B cell (primary cell): ENCODE data around the gene RBM28. TPM values are rescaled to one million over a fixed set of nuclear protein-coding genes. Genes with fewer than 3 reads are reported as not detected.

Experiments
- ATAC-seq: fragments of 200-7000 bp; cut with Tn5 transposase; one replicate; pipeline ENCODE4 v1.10.0; 2021; ENCODE audit warnings: low read depth, mild to moderate bottlenecking, moderate number of reproducible peaks, moderate library complexity
- CTCF ChIA-PET: fragments of 350-600 bp; sonication (Branson Sonifier 250); formaldehyde crosslinking; loops from one replicate; lab custom pipeline; 2021; ENCODE audit warnings: antibody characterized with exemption, inconsistent platforms; lab: Charles Lee
- POLR2A ChIA-PET: fragments of 350-600 bp; sonication (Branson Sonifier 250); formaldehyde crosslinking; loops from one replicate; lab custom pipeline; 2021; ENCODE audit warnings: antibody characterized with exemption; lab: Charles Lee
- DNase-seq: peaks from one replicate; pipeline ENCODE4 v3.0.0; 2013
- H2AFZ ChIP-seq: 2 replicates; pipeline ENCODE4 v1.6.1; 2012; ENCODE audit warnings: mild to moderate bottlenecking, low read depth, low read length; ENCODE audit not compliant: insufficient read depth, poor library complexity, severe bottlenecking
- H3K27ac ChIP-seq, 2 donors: 1 replicate in 1 of 2; 2 replicates in 1 of 2; pipeline ENCODE4 v1.5.1; 2012 to 2013; ENCODE audit warnings: low read length in 2 of 2, mild to moderate bottlenecking in 2 of 2, moderate library complexity in 1 of 2
- H3K27me3 ChIP-seq, 4 experiments: fragments of 200-600 bp in 1 of 4; sonication (generic) in 1 of 4; replicated peaks in 1 of 4; 1 replicate in 2 of 4; 2 replicates in 2 of 4; pipeline versions ENCODE4 v1.6.1 to v1.7.0; 2013 to 2016; ENCODE audit warnings: low read length in 3 of 4, mild to moderate bottlenecking in 2 of 4, mixed read lengths in 1 of 4, moderate library complexity in 1 of 4; ENCODE audit not compliant: insufficient read depth in 4 of 4, control insufficient read depth in 3 of 4; ENCODE audit errors: control extremely low read depth in 1 of 4
- H3K36me3 ChIP-seq, 2 experiments: replicated peaks in 1 of 2; 1 replicate in 1 of 2; 2 replicates in 1 of 2; pipeline versions ENCODE4 v1.6.1 to v1.7.1; 2013; ENCODE audit warnings: low read length in 1 of 2; ENCODE audit not compliant: insufficient read depth in 2 of 2, control insufficient read depth in 1 of 2; ENCODE audit errors: control extremely low read depth in 1 of 2, extremely low read depth in 1 of 2
- H3K4me1 ChIP-seq, 2 donors: fragments of 200-600 bp in 1 of 2; sonication (generic) in 1 of 2; 1 replicate in 1 of 2; 2 replicates in 1 of 2; pipeline versions ENCODE4 v1.5.1 to v1.6.1; 2013 to 2017; ENCODE audit warnings: low read length in 2 of 2; ENCODE audit not compliant: control insufficient read depth in 2 of 2, insufficient read depth in 2 of 2
- H3K4me2 ChIP-seq: replicated peaks from 2 replicates; pipeline ENCODE3; 2012; ENCODE audit warnings: mild to moderate bottlenecking, low read depth, low read length; ENCODE audit not compliant: poor library complexity, severe bottlenecking
- H3K4me3 ChIP-seq, 5 experiments: fragments of 200-600 bp in 1 of 5; sonication (generic) in 1 of 5; 1 replicate in 3 of 5; 2 replicates in 2 of 5; pipeline versions ENCODE4 v1.5.1 to v1.7.0; 2011 to 2016; ENCODE audit warnings: low read length in 4 of 5, mild to moderate bottlenecking in 4 of 5, low read depth in 2 of 5, control low read depth in 1 of 5, moderate library complexity in 1 of 5; ENCODE audit not compliant: insufficient read depth in 1 of 5; ENCODE audit errors: control extremely low read depth in 1 of 5, extremely low read depth in 1 of 5
- H3K79me2 ChIP-seq: fragments of 200-600 bp; sonication (generic); one replicate; pipeline ENCODE4 v1.6.0; 2016; ENCODE audit warnings: low read length; ENCODE audit not compliant: control insufficient read depth, insufficient read depth
- H3K9ac ChIP-seq: fragments of 200-600 bp; sonication (generic); 2 replicates; pipeline ENCODE4 v1.6.1; 2017; ENCODE audit warnings: mild to moderate bottlenecking, low read length, moderate library complexity
- H3K9me3 ChIP-seq, 3 donors: one replicate each; pipeline versions ENCODE4 v1.6.1 to v1.7.1; 2013; ENCODE audit warnings: low read length in 2 of 3; ENCODE audit not compliant: control insufficient read depth in 2 of 3, insufficient read depth in 1 of 3; ENCODE audit errors: control extremely low read depth in 1 of 3
- H4K20me1 ChIP-seq: 2 replicates; pipeline ENCODE4 v1.6.0; 2012; ENCODE audit warnings: mild to moderate bottlenecking, low read length; ENCODE audit not compliant: insufficient read depth, control insufficient read depth, poor library complexity, severe bottlenecking
- H3K27ac Mint-ChIP-seq: one replicate; pipeline ENCODE4 v1.8.0; 2021; ENCODE audit warnings: mixed read lengths
- H3K27me3 Mint-ChIP-seq: one replicate; pipeline ENCODE4 v1.8.0; 2021; ENCODE audit warnings: mixed read lengths
- H3K4me1 Mint-ChIP-seq: one replicate; pipeline ENCODE4 v1.8.0; 2021; ENCODE audit warnings: mixed read lengths
- H3K4me3 Mint-ChIP-seq: one replicate; pipeline ENCODE4 v1.8.0; 2021; ENCODE audit warnings: mixed read lengths
- H3K9me3 Mint-ChIP-seq: one replicate; pipeline ENCODE4 v1.8.0; 2022; ENCODE audit warnings: mixed read lengths; ENCODE audit not compliant: insufficient read depth
- CTCF ChIP-seq: fragments of 200-600 bp; IDR thresholded peaks from one replicate; pipeline ENCODE4 v1.8.0; 2022; ENCODE audit warnings: antibody characterized with exemption, mild to moderate bottlenecking
- EZH2 ChIP-seq: IDR thresholded peaks from 2 replicates; pipeline ENCODE4 v1.6.1; 2012; ENCODE audit warnings: borderline replicate concordance, low read depth, mild to moderate bottlenecking, moderate library complexity, low read length; ENCODE audit not compliant: insufficient read depth, poor library complexity, severe bottlenecking
- WGBS: methylation state at CpG from one replicate; pipeline ENCODE4 v1.1.5; 2013; ENCODE audit warnings: missing lambda C conversion rate; ENCODE audit not compliant: insufficient coverage; 5-methylcytosine and 5-hydroxymethylcytosine counted together
- intact Hi-C: fragments of 100-400 bp; cut with micrococcal nuclease; formaldehyde crosslinking; loops from one replicate; pipeline ENCODE4 v1.10.0; 2022
- polyA plus RNA-seq: library from polyadenylated mRNA; depleted of rRNA; stranded (reverse); fragments of >200 nt; gene quantifications from 2 replicates; pipeline ENCODE4 v1.2.3, GENCODE V29; 2012
- total RNA-seq, 2 donors: library from RNA; stranded (reverse); fragments of 120-200 nt in 1 of 2; gene quantifications; 1 replicate in 1 of 2; 2 replicates in 1 of 2; pipeline versions ENCODE4 v1.2.3 to v1.2.4, GENCODE V29; 2013 to 2022

RBM28 gene
- total and polyA plus RNA-seq, 2 donors (not counting 1 experiment from before 2014, with no cell fraction given) = 10.7 to 46.2 TPM

- H2AFZ ChIP-seq = no peak overlapping the region
- H3K36me3 ChIP-seq = no peaks in the 10 kb centered on the region
- TF ChIP-seq CTCF (no peak), EZH2 (no peak)
- ChIA-PET POLR2A (no interaction called here), CTCF (no interaction called here)
- no peak overlapping the region for H3K27ac ChIP-seq
- H3K27me3 ChIP-seq = peaks cover 0 to 7% (median 0%) of the 10 kb centered on the region in 4 experiments
- no peaks in the 10 kb centered on the region for H4K20me1 ChIP-seq
- ATAC-seq (no peak), DNase-seq (no peak)
- Mint-ChIP-seq H3K27me3 (peaks cover 19% of the 10 kb centered on the region), H3K4me3 (no peak overlapping the region), H3K9me3 (no peaks in the 10 kb centered on the region), H3K4me1 (no peaks in the 10 kb centered on the region), H3K27ac (no peak overlapping the region)
- no peaks in the 10 kb centered on the region for H3K9me3 ChIP-seq
- WGBS = 84% methylated on average over 6 of the region's 11 CpGs
- H3K4me2 ChIP-seq = no peak overlapping the region
- no peaks in the 10 kb centered on the region for H3K4me1 ChIP-seq
- H3K79me2 ChIP-seq = no peaks in the 10 kb centered on the region
- intact Hi-C loops = no loop called here
- H3K9ac ChIP-seq = no peak overlapping the region
- no peak overlapping the region for H3K4me3 ChIP-seq
These were observed 84.3 kb downstream of the RBM28 start for GRCh38 chr7:128259131-128260061.

GRCh38 chr7:128257458-128257857 is 86.2 kb downstream of the RBM28 start:
- DNase-seq (no peak), ATAC-seq (no peak)
- H3K4me3 Mint-ChIP-seq = no peak overlapping the region
- no peak for TF ChIP-seq EZH2
- no peak overlapping the region for H3K4me2 ChIP-seq
- H3K27me3 Mint-ChIP-seq = peaks cover 18% of the 10 kb centered on the region
- H2AFZ ChIP-seq = no peak overlapping the region
- WGBS = 87% methylated on average over 3 of the region's 14 CpGs
- H3K27me3 ChIP-seq = peaks cover 0 to 4% (median 0%) of the 10 kb centered on the region in 4 experiments
- H3K4me1 ChIP-seq = no peaks in the 10 kb centered on the region
- H3K9ac ChIP-seq = no peak overlapping the region
- H3K27ac ChIP-seq = no peak overlapping the region
- H3K9me3 ChIP-seq = no peaks in the 10 kb centered on the region
- no peak overlapping the region for H3K4me3 ChIP-seq
- CTCF ChIA-PET = no interaction called here
- no peaks in the 10 kb centered on the region for H3K4me1 Mint-ChIP-seq
- H4K20me1 ChIP-seq = no peaks in the 10 kb centered on the region
- no peaks in the 10 kb centered on the region for H3K9me3 Mint-ChIP-seq
- intact Hi-C loops = no loop called here
- POLR2A ChIA-PET = no interaction called here
- no peak overlapping the region for H3K27ac Mint-ChIP-seq
- no peaks in the 10 kb centered on the region for H3K79me2 ChIP-seq
- no peaks in the 10 kb centered on the region for H3K36me3 ChIP-seq
